HepG2 (cell line): ENCODE measurements around the gene LAMTOR3. TPM values are rescaled to one million over a fixed set of nuclear protein-coding genes. Genes with fewer than 3 reads are reported as not detected.
"Not testable (repeated sequence)": the region's sequence is repeated elsewhere in the genome, so short reads cannot be mapped to it uniquely, and the experiment has no call there.

Experiments used
- ATAC-seq: fragments of 200-7000 bp; cut with Tn5 transposase; 3 replicates; pipeline ENCODE4 v1.9.1; 2020; ENCODE audit warnings: mild to moderate bottlenecking, moderate library complexity
- BruUV-seq: library from RNA; stranded (reverse); fragments of 400-500 nt; replicated peaks from 2 replicates; lab custom pipeline; 2021; lab: Mats Ljungman, UMichigan
- CTCF ChIA-PET: fragments of 300-600 bp; formaldehyde crosslinking; extraction: SDS; loops from one replicate; lab custom pipeline; 2021; ENCODE audit warnings: low total read pairs, inconsistent platforms, low intra/inter-chr PET ratio; lab: Yijun Ruan, JAX
- POLR2A ChIA-PET: fragments of 350-600 bp; sonication (Branson Sonifier 250); formaldehyde crosslinking; loops from one replicate; lab custom pipeline; 2020; ENCODE audit warnings: antibody characterized with exemption, inconsistent platforms; lab: Yijun Ruan, JAX
- DNase-seq: peaks from one replicate; pipeline ENCODE4 v3.0.0-alpha.2; 2015; ENCODE audit warnings: low spot score
- FAIRE-seq: peaks from 3 replicates; lab custom pipeline; 2011; peaks lifted over from hg19 to GRCh38; lab: Jason Lieb, UNC
- H2AFZ ChIP-seq: one replicate; pipeline ENCODE4 v1.6.1; 2011; ENCODE audit warnings: low read length, inconsistent platforms
- H3K27ac ChIP-seq: fragments of 300-600 bp; 3 replicates; pipeline ENCODE4 v1.8.0; 2011; ENCODE audit warnings: mixed run types, mild to moderate bottlenecking, mixed read lengths, low read length, inconsistent platforms; ENCODE audit not compliant: insufficient read depth; ENCODE audit errors: extremely low read length
- H3K27me3 ChIP-seq, 2 experiments: fragments of 200-600 bp in 1 of 2; 2 replicates in 1 of 2; 3 replicates in 1 of 2; pipeline versions ENCODE4 v1.6.0 to v1.8.0; 2011; ENCODE audit warnings: low read length in 2 of 2, mild to moderate bottlenecking in 2 of 2, moderate library complexity in 2 of 2, inconsistent platforms in 1 of 2; ENCODE audit not compliant: insufficient read depth in 2 of 2, control insufficient read depth in 1 of 2
- H3K36me3 ChIP-seq, 2 experiments: fragments of 200-600 bp in 1 of 2; replicated peaks in 1 of 2; 2 replicates in 1 of 2; 3 replicates in 1 of 2; pipeline versions ENCODE4 v1.5.1 to v1.8.0; 2011; ENCODE audit warnings: low read length in 2 of 2, inconsistent platforms in 1 of 2; ENCODE audit not compliant: insufficient read depth in 2 of 2, control insufficient read depth in 1 of 2
- H3K4me1 ChIP-seq: 2 replicates; pipeline ENCODE4 v1.5.1; 2012; ENCODE audit warnings: low read length, inconsistent platforms; ENCODE audit not compliant: insufficient read depth
- H3K4me2 ChIP-seq: 2 replicates; pipeline ENCODE4 v1.6.0; 2011; ENCODE audit warnings: low read depth, low read length, inconsistent platforms
- H3K4me3 ChIP-seq, 3 experiments: fragments of 200-600 bp in 1 of 3; sonication (generic), shearing (Covaris generic) in 1 of 3; replicated peaks in 1 of 3; 2 replicates each; pipeline ENCODE4 v1.5.1; 2011 to 2016; ENCODE audit warnings: low read length in 3 of 3, inconsistent platforms in 2 of 3, low read depth in 2 of 3, mild to moderate bottlenecking in 2 of 3, control low read depth in 1 of 3, mixed read lengths in 1 of 3; ENCODE audit not compliant: insufficient read depth in 1 of 3
- H3K79me2 ChIP-seq: one replicate; pipeline ENCODE4 v1.6.1; 2011; ENCODE audit warnings: low read length, inconsistent platforms; ENCODE audit not compliant: insufficient read depth
- H3K9ac ChIP-seq: 2 replicates; pipeline ENCODE4 v1.6.0; 2011; ENCODE audit warnings: mild to moderate bottlenecking, low read depth, low read length, inconsistent platforms; ENCODE audit not compliant: insufficient read depth
- H3K9me3 ChIP-seq: 2 replicates; pipeline ENCODE4 v1.5.1; 2012; ENCODE audit warnings: mild to moderate bottlenecking, low read length
- H4K20me1 ChIP-seq: 2 replicates; pipeline ENCODE4 v1.6.0; 2011; ENCODE audit warnings: inconsistent platforms, mild to moderate bottlenecking, low read length, moderate library complexity; ENCODE audit not compliant: insufficient read depth
- KAT2B ChIP-seq: fragments of 150-350 bp; IDR thresholded peaks from 2 replicates; pipeline ENCODE4 v1.6.1; 2014; ENCODE audit warnings: low read depth, low read length, borderline replicate concordance
- MLLT10 ChIP-seq: sonication (generic); formaldehyde crosslinking; IDR thresholded peaks from 2 replicates; pipeline ENCODE4 v1.4.0; 2020; ENCODE audit warnings: missing genetic modification reagents
- NFKB2 ChIP-seq: sonication (generic); formaldehyde crosslinking; IDR thresholded peaks from 2 replicates; pipeline ENCODE4 v1.4.0; 2020; ENCODE audit warnings: missing genetic modification reagents, borderline replicate concordance
- PHB2 ChIP-seq: fragments of 450-650 bp; IDR thresholded peaks from 2 replicates; pipeline ENCODE4 v1.6.1; 2018; ENCODE audit not compliant: partially characterized antibody
- POLR2AphosphoS5 ChIP-seq: IDR thresholded peaks from 2 replicates; pipeline ENCODE4 v1.6.1; 2012; ENCODE audit warnings: low read depth, low read length
- SMYD3 ChIP-seq: sonication (generic); formaldehyde crosslinking; IDR thresholded peaks from 2 replicates; pipeline ENCODE4 v1.8.1; 2023; ENCODE audit warnings: mild to moderate bottlenecking, missing genetic modification reagents
- ZNF496 ChIP-seq: sonication (generic); formaldehyde crosslinking; IDR thresholded peaks from 2 replicates; pipeline ENCODE4 v1.8.1; 2023; ENCODE audit warnings: mild to moderate bottlenecking, moderate library complexity, missing genetic modification reagents; ENCODE audit not compliant: insufficient replicate concordance
- ZNF547 ChIP-seq: sonication (generic); formaldehyde crosslinking; IDR thresholded peaks from 2 replicates; pipeline ENCODE4 v1.5.1; 2020; ENCODE audit warnings: mild to moderate bottlenecking, missing genetic modification reagents
- WGBS: methylation state at CpG from one replicate; pipeline ENCODE4 v1.1.6; 2017; ENCODE audit warnings: low lambda C conversion rate; 5-methylcytosine and 5-hydroxymethylcytosine counted together
- in situ Hi-C: cut with HindIII; loops from 2 replicates; pipeline ENCODE4 v1.10.0; 2017; ENCODE audit warnings: low pct_unique_long_range_greater_than_20kb; ENCODE audit not compliant: extremely low pct_ligation_motif_present
- intact Hi-C: fragments of 100-400 bp; cut with micrococcal nuclease; formaldehyde crosslinking; loops from one replicate; pipeline ENCODE4 v1.10.0; 2022; ENCODE audit not compliant: unreplicated experiment
- polyA plus RNA-seq, 8 experiments: library from polyadenylated mRNA; depleted of rRNA in 3 of 8; stranded (reverse) in 7 of 8; unstranded in 1 of 8; fragments of >200 nt; fragmentation: Illumina TruSeq in 4 of 8; extraction: Trizol in 4 of 8; gene quantifications; 2 replicates each; pipeline versions ENCODE4 v1.2.1 to v1.2.3, GENCODE V29; 2011 to 2016; ENCODE audit warnings: low read depth in 4 of 8, missing spikeins in 1 of 8, mixed read lengths in 1 of 8; ENCODE audit not compliant: insufficient read depth in 1 of 8
- total RNA-seq, 5 experiments: library from RNA; depleted of rRNA; stranded (reverse); fragments of >200 nt; fragmentation: Illumina TruSeq; extraction: Trizol; gene quantifications; 2 replicates each; pipeline ENCODE4 v1.2.3, GENCODE V29; 2016; ENCODE audit warnings: low read depth in 1 of 5
- TF ChIP-seq, protein P1 (sequence below): sonication (generic); formaldehyde crosslinking; IDR thresholded peaks from 2 replicates; pipeline ENCODE4 v1.5.0; 2020; ENCODE audit warnings: mild to moderate bottlenecking, missing genetic modification reagents, borderline replicate concordance
- TF ChIP-seq, protein P2 (sequence below): IDR thresholded peaks from 2 replicates; pipeline ENCODE4 v1.6.1; 2016; ENCODE audit warnings: low read depth
- TF ChIP-seq, protein P3 (sequence below): sonication (generic); formaldehyde crosslinking; IDR thresholded peaks from 2 replicates; pipeline ENCODE4 v1.5.1; 2020; ENCODE audit warnings: mild to moderate bottlenecking, moderate library complexity, missing genetic modification reagents

The LAMTOR3 gene
- total and polyA plus RNA-seq, 2 of the 13 experiments (the other 11 are each of a cell fraction or from before 2014, with no cell fraction given), result 47.6 to 49.1 TPM

DNA sequence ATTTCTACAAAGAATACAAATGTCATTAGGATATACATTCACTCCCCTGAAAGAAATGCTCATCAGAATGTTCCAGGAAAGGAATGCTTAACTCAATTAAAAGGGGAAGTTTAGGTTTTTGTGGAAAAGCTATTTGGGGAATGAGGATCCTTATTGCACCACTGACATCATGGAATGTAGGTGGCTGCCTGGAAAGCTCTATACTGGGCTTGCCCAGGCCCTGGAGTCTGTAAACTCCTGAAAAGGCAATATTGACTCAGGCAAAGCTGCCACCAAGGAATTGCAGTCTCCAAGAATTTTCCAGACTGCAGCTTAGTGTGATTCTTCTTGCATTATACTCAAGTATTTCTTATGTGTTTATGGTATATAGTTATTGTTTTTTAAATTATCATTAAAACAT lies 61.9 kb downstream of the LAMTOR3 start (continued):
- TF ChIP-seq, protein P1, sequence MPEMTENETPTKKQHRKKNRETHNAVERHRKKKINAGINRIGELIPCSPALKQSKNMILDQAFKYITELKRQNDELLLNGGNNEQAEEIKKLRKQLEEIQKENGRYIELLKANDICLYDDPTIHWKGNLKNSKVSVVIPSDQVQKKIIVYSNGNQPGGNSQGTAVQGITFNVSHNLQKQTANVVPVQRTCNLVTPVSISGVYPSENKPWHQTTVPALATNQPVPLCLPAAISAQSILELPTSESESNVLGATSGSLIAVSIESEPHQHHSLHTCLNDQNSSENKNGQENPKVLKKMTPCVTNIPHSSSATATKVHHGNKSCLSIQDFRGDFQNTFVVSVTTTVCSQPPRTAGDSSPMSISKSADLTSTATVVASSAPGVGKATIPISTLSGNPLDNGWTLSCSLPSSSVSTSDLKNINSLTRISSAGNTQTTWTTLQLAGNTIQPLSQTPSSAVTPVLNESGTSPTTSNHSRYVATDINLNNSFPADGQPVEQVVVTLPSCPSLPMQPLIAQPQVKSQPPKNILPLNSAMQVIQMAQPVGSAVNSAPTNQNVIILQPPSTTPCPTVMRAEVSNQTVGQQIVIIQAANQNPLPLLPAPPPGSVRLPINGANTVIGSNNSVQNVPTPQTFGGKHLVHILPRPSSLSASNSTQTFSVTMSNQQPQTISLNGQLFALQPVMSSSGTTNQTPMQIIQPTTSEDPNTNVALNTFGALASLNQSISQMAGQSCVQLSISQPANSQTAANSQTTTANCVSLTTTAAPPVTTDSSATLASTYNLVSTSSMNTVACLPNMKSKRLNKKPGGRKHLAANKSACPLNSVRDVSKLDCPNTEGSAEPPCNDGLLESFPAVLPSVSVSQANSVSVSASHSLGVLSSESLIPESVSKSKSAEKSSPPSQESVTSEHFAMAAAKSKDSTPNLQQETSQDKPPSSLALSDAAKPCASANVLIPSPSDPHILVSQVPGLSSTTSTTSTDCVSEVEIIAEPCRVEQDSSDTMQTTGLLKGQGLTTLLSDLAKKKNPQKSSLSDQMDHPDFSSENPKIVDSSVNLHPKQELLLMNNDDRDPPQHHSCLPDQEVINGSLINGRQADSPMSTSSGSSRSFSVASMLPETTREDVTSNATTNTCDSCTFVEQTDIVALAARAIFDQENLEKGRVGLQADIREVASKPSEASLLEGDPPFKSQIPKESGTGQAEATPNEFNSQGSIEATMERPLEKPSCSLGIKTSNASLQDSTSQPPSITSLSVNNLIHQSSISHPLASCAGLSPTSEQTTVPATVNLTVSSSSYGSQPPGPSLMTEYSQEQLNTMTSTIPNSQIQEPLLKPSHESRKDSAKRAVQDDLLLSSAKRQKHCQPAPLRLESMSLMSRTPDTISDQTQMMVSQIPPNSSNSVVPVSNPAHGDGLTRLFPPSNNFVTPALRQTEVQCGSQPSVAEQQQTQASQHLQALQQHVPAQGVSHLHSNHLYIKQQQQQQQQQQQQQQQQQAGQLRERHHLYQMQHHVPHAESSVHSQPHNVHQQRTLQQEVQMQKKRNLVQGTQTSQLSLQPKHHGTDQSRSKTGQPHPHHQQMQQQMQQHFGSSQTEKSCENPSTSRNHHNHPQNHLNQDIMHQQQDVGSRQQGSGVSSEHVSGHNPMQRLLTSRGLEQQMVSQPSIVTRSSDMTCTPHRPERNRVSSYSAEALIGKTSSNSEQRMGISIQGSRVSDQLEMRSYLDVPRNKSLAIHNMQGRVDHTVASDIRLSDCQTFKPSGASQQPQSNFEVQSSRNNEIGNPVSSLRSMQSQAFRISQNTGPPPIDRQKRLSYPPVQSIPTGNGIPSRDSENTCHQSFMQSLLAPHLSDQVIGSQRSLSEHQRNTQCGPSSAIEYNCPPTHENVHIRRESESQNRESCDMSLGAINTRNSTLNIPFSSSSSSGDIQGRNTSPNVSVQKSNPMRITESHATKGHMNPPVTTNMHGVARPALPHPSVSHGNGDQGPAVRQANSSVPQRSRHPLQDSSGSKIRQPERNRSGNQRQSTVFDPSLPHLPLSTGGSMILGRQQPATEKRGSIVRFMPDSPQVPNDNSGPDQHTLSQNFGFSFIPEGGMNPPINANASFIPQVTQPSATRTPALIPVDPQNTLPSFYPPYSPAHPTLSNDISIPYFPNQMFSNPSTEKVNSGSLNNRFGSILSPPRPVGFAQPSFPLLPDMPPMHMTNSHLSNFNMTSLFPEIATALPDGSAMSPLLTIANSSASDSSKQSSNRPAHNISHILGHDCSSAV (CRISPR knock-in tag), result no peak
- TF ChIP-seq SMYD3, result no peak
- TF ChIP-seq NFKB2 (CRISPR knock-in tag), result no peak
- TF ChIP-seq ZNF496 (CRISPR knock-in tag), result no peak
- TF ChIP-seq, protein P2, sequence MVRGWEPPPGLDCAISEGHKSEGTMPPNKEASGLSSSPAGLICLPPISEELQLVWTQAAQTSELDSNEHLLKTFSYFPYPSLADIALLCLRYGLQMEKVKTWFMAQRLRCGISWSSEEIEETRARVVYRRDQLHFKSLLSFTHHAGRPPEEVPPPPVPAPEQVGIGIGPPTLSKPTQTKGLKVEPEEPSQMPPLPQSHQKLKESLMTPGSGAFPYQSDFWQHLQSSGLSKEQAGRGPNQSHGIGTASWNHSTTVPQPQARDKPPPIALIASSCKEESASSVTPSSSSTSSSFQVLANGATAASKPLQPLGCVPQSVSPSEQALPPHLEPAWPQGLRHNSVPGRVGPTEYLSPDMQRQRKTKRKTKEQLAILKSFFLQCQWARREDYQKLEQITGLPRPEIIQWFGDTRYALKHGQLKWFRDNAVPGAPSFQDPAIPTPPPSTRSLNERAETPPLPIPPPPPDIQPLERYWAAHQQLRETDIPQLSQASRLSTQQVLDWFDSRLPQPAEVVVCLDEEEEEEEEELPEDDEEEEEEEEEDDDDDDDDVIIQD (CRISPR knock-in tag), result no peak
- no peak for TF ChIP-seq POLR2AphosphoS5
- TF ChIP-seq, protein P3, sequence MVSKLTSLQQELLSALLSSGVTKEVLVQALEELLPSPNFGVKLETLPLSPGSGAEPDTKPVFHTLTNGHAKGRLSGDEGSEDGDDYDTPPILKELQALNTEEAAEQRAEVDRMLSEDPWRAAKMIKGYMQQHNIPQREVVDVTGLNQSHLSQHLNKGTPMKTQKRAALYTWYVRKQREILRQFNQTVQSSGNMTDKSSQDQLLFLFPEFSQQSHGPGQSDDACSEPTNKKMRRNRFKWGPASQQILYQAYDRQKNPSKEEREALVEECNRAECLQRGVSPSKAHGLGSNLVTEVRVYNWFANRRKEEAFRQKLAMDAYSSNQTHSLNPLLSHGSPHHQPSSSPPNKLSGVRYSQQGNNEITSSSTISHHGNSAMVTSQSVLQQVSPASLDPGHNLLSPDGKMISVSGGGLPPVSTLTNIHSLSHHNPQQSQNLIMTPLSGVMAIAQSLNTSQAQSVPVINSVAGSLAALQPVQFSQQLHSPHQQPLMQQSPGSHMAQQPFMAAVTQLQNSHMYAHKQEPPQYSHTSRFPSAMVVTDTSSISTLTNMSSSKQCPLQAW (CRISPR knock-in tag), result no peak
- TF ChIP-seq PHB2, result no peak
- no peak for TF ChIP-seq KAT2B
- TF ChIP-seq MLLT10 (CRISPR knock-in tag), result no peak
- TF ChIP-seq ZNF547, result no peak

DNA sequence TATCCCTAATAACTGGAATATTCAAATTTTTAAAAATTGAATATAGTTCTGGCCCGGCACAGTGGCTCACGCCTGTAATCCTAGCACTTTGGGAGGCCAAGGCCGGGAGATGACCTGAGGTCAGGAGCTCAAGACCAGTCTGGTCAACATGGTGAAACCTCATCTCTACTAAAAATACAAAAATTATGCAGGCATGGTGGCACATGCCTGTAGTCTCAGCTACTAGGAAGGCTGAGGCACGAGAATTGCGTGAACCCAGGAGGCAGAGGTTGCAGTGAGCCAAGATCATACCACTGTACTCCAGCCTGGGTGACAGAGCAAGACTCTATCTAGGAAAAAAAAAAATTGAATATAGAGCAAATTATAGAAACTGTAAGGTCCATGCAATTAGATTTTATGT lies 64.2 kb downstream of the LAMTOR3 start:
- H3K9ac ChIP-seq, H3K4me3 ChIP-seq, H3K27me3 ChIP-seq, H2AFZ ChIP-seq, H3K27ac ChIP-seq, H4K20me1 ChIP-seq, ATAC-seq, H3K9me3 ChIP-seq, H3K36me3 ChIP-seq, BruUV-seq, H3K4me2 ChIP-seq, FAIRE-seq, H3K79me2 ChIP-seq, DNase-seq, intact Hi-C loops, H3K4me1 ChIP-seq, CTCF ChIA-PET, in situ Hi-C loops, POLR2A ChIA-PET: not testable (repeated sequence)
- whole genome bisulfite sequencing, result 47% methylated on average over 5 of the region's 5 CpGs
